HEK293 (cell line): Measurements from ENCODE around the gene ZFHX3.

Experiments used
- CTCF ChIA-PET: fragments of 350-600 bp; formaldehyde crosslinking; extraction: SDS; loops from one replicate; lab custom pipeline; 2021; ENCODE audit warnings: antibody characterized with exemption; lab: Yijun Ruan, JAX
- POLR2A ChIA-PET: fragments of 300-600 bp; formaldehyde crosslinking; extraction: SDS; loops from one replicate; lab custom pipeline; 2020; ENCODE audit warnings: antibody characterized with exemption, inconsistent platforms; lab: Yijun Ruan, JAX
- H3K27ac ChIP-seq: fragments of 200-500 bp; sonication (Bioruptor generic); 2 replicates; pipeline ENCODE4 v1.5.1; 2014; ENCODE audit warnings: low read depth, low read length, control low read depth, inconsistent platforms; ENCODE audit errors: extremely low read depth
- H3K36me3 ChIP-seq, 2 experiments: fragments of 200-500 bp in 1 of 2; sonication (Bioruptor generic) in 1 of 2; 1 replicate in 1 of 2; 2 replicates in 1 of 2; pipeline ENCODE4 v1.5.1; 2014 to 2017; ENCODE audit warnings: inconsistent platforms in 2 of 2, low read length in 2 of 2; ENCODE audit not compliant: control insufficient read depth in 2 of 2, insufficient read depth in 1 of 2
- H3K4me1 ChIP-seq: fragments of 200-500 bp; sonication (Bioruptor generic); 2 replicates; pipeline ENCODE4 v1.5.1; 2014; ENCODE audit warnings: mild to moderate bottlenecking, low read length, inconsistent platforms; ENCODE audit not compliant: control insufficient read depth, insufficient read depth
- H3K4me3 ChIP-seq: 2 replicates; pipeline ENCODE4 v1.5.1; 2011; ENCODE audit warnings: low read depth, mild to moderate bottlenecking, control low read depth, low read length, moderate library complexity
- H3K9me3 ChIP-seq: fragments of 200-500 bp; sonication (Bioruptor generic); 2 replicates; pipeline ENCODE4 v1.5.1; 2014; ENCODE audit warnings: low read depth, low read length, inconsistent platforms; ENCODE audit not compliant: control insufficient read depth, insufficient read depth
- BCL6B ChIP-seq: fragments of 450-650 bp; formaldehyde crosslinking; IDR thresholded peaks from 2 replicates; pipeline ENCODE4 v1.5.1; 2017; ENCODE audit warnings: missing biosample characterization, missing genetic modification characterization
- CTCF ChIP-seq: fragments of 450-650 bp; formaldehyde crosslinking; IDR thresholded peaks from 2 replicates; pipeline ENCODE4 v1.5.1; 2016; ENCODE audit warnings: missing biosample characterization, missing genetic modification characterization
- PATZ1 ChIP-seq: fragments of 450-650 bp; formaldehyde crosslinking; IDR thresholded peaks from 2 replicates; pipeline ENCODE4 v1.5.1; 2016; ENCODE audit warnings: missing biosample characterization, missing genetic modification characterization
- PRDM1 ChIP-seq: fragments of 450-650 bp; formaldehyde crosslinking; IDR thresholded peaks from 2 replicates; pipeline ENCODE4; 2016; ENCODE audit warnings: missing biosample characterization, missing genetic modification characterization
- PRDM4 ChIP-seq: fragments of 450-650 bp; formaldehyde crosslinking; IDR thresholded peaks from 2 replicates; pipeline ENCODE4 v1.5.1; 2017; ENCODE audit warnings: missing biosample characterization, missing genetic modification characterization
- ZBTB20 ChIP-seq: fragments of 450-650 bp; formaldehyde crosslinking; IDR thresholded peaks from 2 replicates; pipeline ENCODE4 v1.5.1; 2016; ENCODE audit warnings: missing biosample characterization, missing genetic modification characterization
- ZBTB44 ChIP-seq: fragments of 450-650 bp; IDR thresholded peaks from 2 replicates; pipeline ENCODE4 v1.5.1; 2018; ENCODE audit warnings: missing biosample characterization, mild to moderate bottlenecking, missing genetic modification characterization
- ZFP69B ChIP-seq: fragments of 450-650 bp; formaldehyde crosslinking; IDR thresholded peaks from 2 replicates; pipeline ENCODE4 v1.5.1; 2016; ENCODE audit warnings: missing biosample characterization, missing genetic modification characterization
- ZNF302 ChIP-seq: fragments of 450-650 bp; formaldehyde crosslinking; IDR thresholded peaks from 2 replicates; pipeline ENCODE4 v1.5.1; 2016; ENCODE audit warnings: missing biosample characterization, missing genetic modification characterization, low read depth
- ZNF341 ChIP-seq: fragments of 450-650 bp; formaldehyde crosslinking; IDR thresholded peaks from 2 replicates; pipeline ENCODE4; 2016; ENCODE audit warnings: low read depth, missing biosample characterization, missing genetic modification characterization
- ZNF433 ChIP-seq: fragments of 450-650 bp; formaldehyde crosslinking; IDR thresholded peaks from 2 replicates; pipeline ENCODE4 v1.5.1; 2016; ENCODE audit warnings: missing biosample characterization, missing genetic modification characterization, low read depth
- ZNF530 ChIP-seq: fragments of 450-650 bp; formaldehyde crosslinking; IDR thresholded peaks from 2 replicates; pipeline ENCODE4 v1.5.1; 2016; ENCODE audit warnings: low read depth, missing biosample characterization, missing genetic modification characterization
- ZNF621 ChIP-seq: fragments of 450-650 bp; formaldehyde crosslinking; IDR thresholded peaks from 2 replicates; pipeline ENCODE4 v1.5.1; 2017; ENCODE audit warnings: missing biosample characterization, missing genetic modification characterization
- ZNF654 ChIP-seq: fragments of 450-650 bp; formaldehyde crosslinking; IDR thresholded peaks from 2 replicates; pipeline ENCODE4 v1.5.1; 2016; ENCODE audit warnings: low read depth, missing biosample characterization, missing genetic modification characterization
- ZSCAN4 ChIP-seq: fragments of 450-650 bp; formaldehyde crosslinking; IDR thresholded peaks from 2 replicates; pipeline ENCODE4 v1.5.1; 2017; ENCODE audit warnings: missing biosample characterization, missing genetic modification characterization

Gene ZFHX3

GRCh38 chr16:72847187-72848027 is 200.5 kb downstream of the ZFHX3 start:
- Histone ChIP-seq H3K4me1 (peaks cover 4% of the 10 kb centered on the region; the same call in 1 of the 2 replicates), H3K27ac (no peak overlapping the region), H3K36me3 (no peaks in the 10 kb centered on the region), H3K9me3 (no peaks in the 10 kb centered on the region), H3K4me3 (no peak overlapping the region)
- TF ChIP-seq BCL6B (tag by site-specific recombination) (no peak), ZBTB44 (peak; percentile 42; the same call in 1 of the 2 replicates), ZNF341 (tag by site-specific recombination) (peak; percentile 62), CTCF (peak; percentile 64), ZNF433 (no peak), ZNF654 (peak; percentile 11; the same call in 1 of the 2 replicates)
- POLR2A ChIA-PET, result no interaction called here
- CTCF ChIA-PET, result interaction anchor here (0.5 to 8.0 kb wide), 17 partner anchors 8 to 706 kb away, joined by 3 to 54 read pairs (median 4); no protein-coding TSS in a partner anchor

- TF ChIP-seq ZNF530, result no peak
- no peak for TF ChIP-seq PATZ1 (tag by site-specific recombination)
- no peak for TF ChIP-seq ZSCAN4 (tag by site-specific recombination)
- TF ChIP-seq ZBTB20 (tag by site-specific recombination), result no peak
- no peak for TF ChIP-seq ZNF621
- no peak for TF ChIP-seq PRDM4
- TF ChIP-seq ZNF302 (tag by site-specific recombination), result no peak
- TF ChIP-seq ZFP69B (tag by site-specific recombination), result no peak
- TF ChIP-seq PRDM1, result no peak
- CTCF ChIA-PET, result interaction anchor here (0.6 to 8.0 kb wide), 10 partner anchors 9 to 372 kb away, joined by 3 to 54 read pairs (median 4); no protein-coding TSS in a partner anchor
- no peak overlapping the region for H3K27ac ChIP-seq
- H3K36me3 ChIP-seq, result no peaks in the 10 kb centered on the region
- POLR2A ChIA-PET, result no interaction called here
- peaks cover 4% of the 10 kb centered on the region; the same call in 1 of the 2 replicates for H3K4me1 ChIP-seq
- H3K9me3 ChIP-seq, result no peaks in the 10 kb centered on the region
- no peak overlapping the region for H3K4me3 ChIP-seq
Measured at GRCh38 chr16:72846594-72846993, 201.3 kb downstream of the ZFHX3 start.
